KOPT-K1 (cell line): Measurements from ENCODE around the gene ZNF664.

ENCODE experiments used
- H3K27ac ChIP-seq: fragments of 200-600 bp; sonication (generic); 2 replicates; pipeline ENCODE4 v1.5.1; 2016; ENCODE audit warnings: antibody characterized with exemption, mild to moderate bottlenecking, low read depth, low read length; ENCODE audit not compliant: poor library complexity, severe bottlenecking
- H3K36me3 ChIP-seq: fragments of 200-600 bp; sonication (generic); 2 replicates; pipeline ENCODE4 v1.5.1; 2017; ENCODE audit warnings: antibody characterized with exemption, mild to moderate bottlenecking, low read length, moderate library complexity; ENCODE audit not compliant: insufficient read depth
- H3K9me3 ChIP-seq: fragments of 200-600 bp; sonication (generic); 2 replicates; pipeline ENCODE4 v1.5.1; 2017; ENCODE audit warnings: antibody characterized with exemption, low read length, mild to moderate bottlenecking; ENCODE audit not compliant: insufficient read depth, poor library complexity, severe bottlenecking

The ZNF664 gene

GRCh38 chr12:124046456-124046740 is 73.4 kb downstream of the ZNF664 start:
- Histone ChIP-seq H3K27ac (no peak overlapping the region), H3K36me3 (no peaks in the 10 kb centered on the region), H3K9me3 (peaks cover 35% of the 10 kb centered on the region)

GRCh38 chr12:124047045-124047566 is 74.1 kb downstream of the ZNF664 start:
- no peak overlapping the region for H3K27ac ChIP-seq
- H3K36me3 ChIP-seq, result no peaks in the 10 kb centered on the region
- H3K9me3 ChIP-seq, result peaks cover 35% of the 10 kb centered on the region

DNA sequence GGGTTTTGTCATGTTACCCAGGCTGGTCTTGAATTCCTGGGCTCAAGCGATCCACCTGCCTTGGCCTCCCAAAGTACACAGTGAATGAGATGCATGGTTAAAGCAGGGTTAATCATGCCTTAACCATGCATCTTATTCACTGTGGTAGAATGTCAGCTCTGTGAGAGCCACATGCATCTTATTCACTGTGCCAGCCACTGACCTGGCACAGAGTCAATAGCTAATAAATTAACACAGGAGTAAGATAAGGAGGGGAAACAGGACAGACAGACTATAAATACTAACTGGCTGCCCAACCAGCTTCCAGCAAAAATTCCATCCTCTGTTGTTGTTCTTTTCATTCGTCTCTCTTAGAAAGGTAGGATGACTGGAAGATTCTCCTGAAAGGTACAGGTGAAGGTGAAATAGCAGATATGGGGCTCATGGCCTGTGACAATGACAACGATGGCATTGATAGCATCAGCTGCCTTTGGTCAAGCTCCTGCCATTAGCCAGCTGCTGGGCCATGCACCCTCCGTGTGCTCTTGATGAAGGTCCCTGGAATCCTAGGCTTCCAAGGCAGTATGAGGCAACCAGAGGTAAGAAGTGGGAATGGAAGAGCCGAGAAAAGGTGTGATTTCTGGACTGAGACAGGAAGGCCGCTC is 76.6 kb downstream of the ZNF664 start:
- H3K27ac ChIP-seq, result no peak overlapping the region
- no peaks in the 10 kb centered on the region for H3K36me3 ChIP-seq
- peaks cover 35% of the 10 kb centered on the region for H3K9me3 ChIP-seq

GRCh38 chr12:124053851-124054250 is 80.8 kb downstream of the ZNF664 start:
- no peaks in the 10 kb centered on the region for H3K36me3 ChIP-seq
- no peak overlapping the region for H3K27ac ChIP-seq
- H3K9me3 ChIP-seq, result peaks cover 6% of the 10 kb centered on the region

GRCh38 chr12:124055066-124055465 is 82.1 kb downstream of the ZNF664 start:
- no peak overlapping the region for H3K27ac ChIP-seq
- no peaks in the 10 kb centered on the region for H3K9me3 ChIP-seq

GRCh38 chr12:124057691-124058090 is 84.7 kb downstream of the ZNF664 start:
- Histone ChIP-seq H3K9me3 (no peaks in the 10 kb centered on the region), H3K27ac (no peak overlapping the region), H3K36me3 (no peaks in the 10 kb centered on the region)

More at GRCh38 chr12:124055066-124055465, 82.1 kb downstream of the ZNF664 start:
- no peaks in the 10 kb centered on the region for H3K36me3 ChIP-seq

DNA sequence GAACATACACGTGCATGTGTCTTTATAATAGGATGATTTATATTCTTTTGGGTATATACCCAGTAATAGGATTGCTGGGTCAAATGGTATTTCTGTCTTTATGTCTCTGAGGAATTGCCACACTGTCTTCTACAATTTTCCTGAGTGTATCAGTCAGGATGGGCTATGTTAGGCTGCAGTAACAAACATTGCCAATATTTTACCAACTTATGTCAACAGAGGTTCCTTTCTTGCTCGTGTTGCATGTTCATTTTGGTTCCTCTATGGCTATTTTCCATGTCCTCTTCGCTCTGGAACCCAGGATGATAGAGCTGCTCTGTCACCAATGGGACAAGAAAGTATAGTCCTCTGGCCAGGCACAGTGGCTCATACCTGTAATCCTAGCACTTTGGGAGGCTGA is 86.7 kb downstream of the ZNF664 start:
- Histone ChIP-seq H3K36me3 (no peaks in the 10 kb centered on the region), H3K27ac (no peak overlapping the region), H3K9me3 (no peaks in the 10 kb centered on the region)
